LNCaP clone FGC (cell line): ENCODE measurements around the gene KCNH6.

Source experiments
- DNase-seq: peaks from one replicate; pipeline ENCODE4 v3.0.0-alpha.2; 2011; ENCODE audit warnings: low read depth
- H3K4me3 ChIP-seq: 2 replicates; pipeline ENCODE4 v1.5.1; 2011; ENCODE audit warnings: mild to moderate bottlenecking, low read depth, low read length, control low read depth
- TF ChIP-seq, protein P1 (sequence below): IDR thresholded peaks from 2 replicates; pipeline ENCODE4 v1.5.1; 2012; ENCODE audit warnings: mild to moderate bottlenecking; ENCODE audit not compliant: control insufficient read depth, insufficient read depth; ENCODE audit errors: extremely low read depth

Gene KCNH6

GRCh38 chr17:63476854-63477479 lies 46.2 kb upstream of the KCNH6 start, which contains the start of gene ACE:
Gene ACE (plus strand): TSS chr17:63477061. CDS start chr17:63477095, 34 bp downstream.
- H3K4me3 ChIP-seq: no peak within 1 kb of the TSS
- no peak for DNase-seq
- TF ChIP-seq, protein P1, sequence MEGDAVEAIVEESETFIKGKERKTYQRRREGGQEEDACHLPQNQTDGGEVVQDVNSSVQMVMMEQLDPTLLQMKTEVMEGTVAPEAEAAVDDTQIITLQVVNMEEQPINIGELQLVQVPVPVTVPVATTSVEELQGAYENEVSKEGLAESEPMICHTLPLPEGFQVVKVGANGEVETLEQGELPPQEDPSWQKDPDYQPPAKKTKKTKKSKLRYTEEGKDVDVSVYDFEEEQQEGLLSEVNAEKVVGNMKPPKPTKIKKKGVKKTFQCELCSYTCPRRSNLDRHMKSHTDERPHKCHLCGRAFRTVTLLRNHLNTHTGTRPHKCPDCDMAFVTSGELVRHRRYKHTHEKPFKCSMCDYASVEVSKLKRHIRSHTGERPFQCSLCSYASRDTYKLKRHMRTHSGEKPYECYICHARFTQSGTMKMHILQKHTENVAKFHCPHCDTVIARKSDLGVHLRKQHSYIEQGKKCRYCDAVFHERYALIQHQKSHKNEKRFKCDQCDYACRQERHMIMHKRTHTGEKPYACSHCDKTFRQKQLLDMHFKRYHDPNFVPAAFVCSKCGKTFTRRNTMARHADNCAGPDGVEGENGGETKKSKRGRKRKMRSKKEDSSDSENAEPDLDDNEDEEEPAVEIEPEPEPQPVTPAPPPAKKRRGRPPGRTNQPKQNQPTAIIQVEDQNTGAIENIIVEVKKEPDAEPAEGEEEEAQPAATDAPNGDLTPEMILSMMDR: no peak

- TF ChIP-seq, protein P1: no peak
- H3K4me3 ChIP-seq: no peak overlapping the region
- no peak for DNase-seq
Observed at GRCh38 chr17:63477480-63478440, 45.4 kb upstream of the KCNH6 start.

DNA sequence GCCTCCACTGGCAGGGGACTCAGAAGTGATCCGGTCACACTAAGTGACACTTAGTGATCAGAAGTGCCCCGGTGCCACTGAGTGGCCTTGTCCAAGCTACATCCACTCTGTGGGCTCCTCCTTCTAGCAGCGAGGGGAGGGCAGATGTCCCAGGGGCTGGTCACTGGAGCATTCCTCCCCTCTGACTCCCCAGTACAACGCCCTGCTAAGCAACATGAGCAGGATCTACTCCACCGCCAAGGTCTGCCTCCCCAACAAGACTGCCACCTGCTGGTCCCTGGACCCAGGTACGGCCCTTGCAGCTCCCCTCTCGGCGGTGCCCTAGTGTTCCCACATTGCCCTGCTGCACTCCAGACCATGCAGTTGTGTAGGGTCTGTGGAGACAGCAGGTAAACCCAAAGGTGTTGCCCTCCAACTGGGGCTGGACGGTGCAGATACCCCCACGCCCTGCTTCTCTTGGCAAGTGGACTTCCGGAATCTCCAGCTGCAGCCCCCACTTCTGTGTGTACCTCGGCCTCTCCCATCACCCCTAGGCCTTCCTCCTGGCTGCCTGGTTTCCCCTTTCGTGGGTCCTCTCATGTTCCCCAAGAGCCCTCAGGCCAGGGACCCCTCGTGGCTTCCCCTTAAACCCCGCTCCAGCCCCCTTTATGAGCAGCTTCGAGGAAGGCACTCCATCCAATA lies 44.2 kb upstream of the KCNH6 start:
- TF ChIP-seq, protein P1: peak; percentile 92
- DNase-seq: peak; percentile 47
- no peak overlapping the region for H3K4me3 ChIP-seq

DNA sequence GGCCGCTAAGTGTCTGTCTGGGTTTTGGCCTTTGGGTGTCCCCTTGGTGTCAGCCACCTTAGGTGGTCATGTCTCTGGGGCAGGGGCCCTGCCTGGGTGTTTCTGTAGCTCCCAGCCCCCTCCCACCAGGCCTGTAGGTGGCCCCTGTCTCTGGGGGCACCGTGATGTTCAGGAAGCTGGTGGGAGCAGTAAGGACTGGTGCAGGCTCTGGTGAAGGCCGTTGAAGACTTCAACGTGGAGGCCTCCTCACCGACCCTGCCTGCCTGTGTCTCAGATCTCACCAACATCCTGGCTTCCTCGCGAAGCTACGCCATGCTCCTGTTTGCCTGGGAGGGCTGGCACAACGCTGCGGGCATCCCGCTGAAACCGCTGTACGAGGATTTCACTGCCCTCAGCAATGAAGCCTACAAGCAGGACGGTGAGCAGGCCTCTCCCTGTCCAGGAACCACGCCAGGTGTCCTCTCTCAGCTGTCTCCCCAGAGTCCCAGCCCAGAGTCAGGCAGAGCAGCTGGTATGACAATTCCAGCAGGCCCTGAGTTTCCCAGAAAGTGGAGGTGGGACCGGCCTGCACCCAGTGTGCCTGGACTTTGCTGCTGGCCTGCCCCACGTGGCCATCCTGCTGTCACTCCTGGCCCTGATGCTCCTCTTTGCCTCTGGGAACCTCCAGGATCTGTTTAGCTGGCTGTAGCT lies 43.5 kb upstream of the KCNH6 start:
- no peak overlapping the region for H3K4me3 ChIP-seq
- TF ChIP-seq, protein P1: no peak
- no peak for DNase-seq

GRCh38 chr17:63480192-63480784 lies 42.9 kb upstream of the KCNH6 start:
- TF ChIP-seq, protein P1: no peak
- no peak overlapping the region for H3K4me3 ChIP-seq
- DNase-seq: no peak
